ENCODE data around the gene EFNA4. TPM values are rescaled to one million over a fixed set of nuclear protein-coding genes. Genes with fewer than 3 reads are reported as not detected.

The EFNA4 gene
- total RNA-seq, 6 donors from 2014 or later = 2.8 to 8.1 (median 7.0) TPM

DNA sequence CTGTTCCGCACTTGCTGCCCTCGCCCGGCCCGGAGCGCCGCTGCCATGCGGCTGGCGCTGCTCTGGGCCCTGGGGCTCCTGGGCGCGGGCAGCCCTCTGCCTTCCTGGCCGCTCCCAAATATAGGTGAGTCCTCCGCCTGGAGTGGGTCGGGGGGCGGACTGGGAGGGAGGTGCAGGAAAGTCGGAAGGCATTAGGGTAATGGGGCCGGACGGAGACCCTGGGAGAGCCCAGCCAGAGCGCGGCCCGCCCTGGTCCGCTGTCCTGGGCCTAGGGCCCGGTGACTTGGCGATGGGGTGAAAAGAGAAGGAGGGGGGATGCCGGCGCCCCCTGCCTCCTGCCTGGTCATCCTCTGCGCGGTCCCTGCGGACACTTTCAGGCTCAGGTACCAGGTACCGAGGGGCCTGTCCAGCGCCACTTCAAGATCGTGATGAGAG is 12.2 kb upstream of the EFNA4 start:
- Histone ChIP-seq H3K27me3 (no peaks in the 10 kb centered on the region), H3K27ac (peak overlapping the region; percentile 93 to 95 (median 94)), H3K9me3 (no peaks in the 10 kb centered on the region), H3K36me3 (peaks cover 0 to 26% (median 19%) of the 10 kb centered on the region in 4 donors), H3K4me3 (peak overlapping the region; percentile 83 to 94 (median 84)), H3K4me1 (peaks cover 25 to 52% (median 35%) of the 10 kb centered on the region in 4 donors)
- TF ChIP-seq POLR2AphosphoS5 (IDR thresholded peaks at IDR 0.05) = peak; percentile 5 to 67
- peak in 2 of 4 donors; percentile 7 to 60 for TF ChIP-seq POLR2A (IDR thresholded peaks at IDR 0.05)
- TF ChIP-seq EP300 (IDR thresholded peaks at IDR 0.05) = no peak
- ATAC-seq (ENCODE audit: low FRiP score in 2 of 2) (peak; percentile 14 to 17), DNase-seq (no peak)
- 0% methylated on average over 17 to 29 of the region's 31 CpGs for WGBS, 2 donors

DNA sequence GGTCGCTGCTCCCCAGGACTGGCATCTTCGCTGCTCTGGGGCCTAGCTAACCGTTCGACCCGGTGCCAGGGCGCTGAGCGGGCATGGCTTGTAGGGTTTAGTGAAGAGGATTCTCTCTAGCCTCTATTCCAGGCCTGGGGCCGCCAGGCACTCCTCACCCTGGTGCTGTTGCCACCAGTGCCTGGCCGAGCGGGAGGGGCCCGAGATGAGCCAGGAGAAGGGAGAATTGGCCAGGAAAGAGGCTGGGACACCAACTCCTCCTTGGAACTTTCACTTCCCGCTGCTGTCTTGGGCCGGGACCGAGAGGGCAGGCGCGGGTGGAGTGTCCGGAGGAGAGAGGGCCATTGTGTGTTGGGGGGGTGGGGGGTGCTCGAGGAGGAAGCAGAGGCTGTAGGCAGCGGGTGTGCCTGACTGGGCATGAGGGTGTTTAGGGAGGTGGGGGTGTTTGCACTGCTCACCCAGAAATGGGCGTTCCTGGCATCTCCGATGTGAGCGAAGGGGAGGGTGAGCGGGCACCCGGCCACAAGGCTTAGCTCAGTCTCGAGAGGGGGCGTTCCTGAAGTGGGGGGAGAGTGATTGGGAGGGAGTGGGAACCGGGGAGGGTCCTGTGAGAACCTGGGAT is 11.7 kb upstream of the EFNA4 start:
- 1 to 2% methylated on average over 22 to 23 of the region's 27 CpGs for WGBS, 2 donors
- Histone ChIP-seq H3K27ac (peak overlapping the region; percentile 93 to 95 (median 94)), H3K36me3 (peaks cover 0 to 31% (median 24%) of the 10 kb centered on the region in 4 donors), H3K27me3 (no peaks in the 10 kb centered on the region), H3K4me3 (peak overlapping the region; percentile 83 to 94 (median 84)), H3K4me1 (peaks cover 25 to 52% (median 35%) of the 10 kb centered on the region in 4 donors), H3K9me3 (no peaks in the 10 kb centered on the region)
- no peak for TF ChIP-seq EP300 (IDR thresholded peaks at IDR 0.05)
- TF ChIP-seq, protein P1, sequence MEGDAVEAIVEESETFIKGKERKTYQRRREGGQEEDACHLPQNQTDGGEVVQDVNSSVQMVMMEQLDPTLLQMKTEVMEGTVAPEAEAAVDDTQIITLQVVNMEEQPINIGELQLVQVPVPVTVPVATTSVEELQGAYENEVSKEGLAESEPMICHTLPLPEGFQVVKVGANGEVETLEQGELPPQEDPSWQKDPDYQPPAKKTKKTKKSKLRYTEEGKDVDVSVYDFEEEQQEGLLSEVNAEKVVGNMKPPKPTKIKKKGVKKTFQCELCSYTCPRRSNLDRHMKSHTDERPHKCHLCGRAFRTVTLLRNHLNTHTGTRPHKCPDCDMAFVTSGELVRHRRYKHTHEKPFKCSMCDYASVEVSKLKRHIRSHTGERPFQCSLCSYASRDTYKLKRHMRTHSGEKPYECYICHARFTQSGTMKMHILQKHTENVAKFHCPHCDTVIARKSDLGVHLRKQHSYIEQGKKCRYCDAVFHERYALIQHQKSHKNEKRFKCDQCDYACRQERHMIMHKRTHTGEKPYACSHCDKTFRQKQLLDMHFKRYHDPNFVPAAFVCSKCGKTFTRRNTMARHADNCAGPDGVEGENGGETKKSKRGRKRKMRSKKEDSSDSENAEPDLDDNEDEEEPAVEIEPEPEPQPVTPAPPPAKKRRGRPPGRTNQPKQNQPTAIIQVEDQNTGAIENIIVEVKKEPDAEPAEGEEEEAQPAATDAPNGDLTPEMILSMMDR (IDR thresholded peaks at IDR 0.05) = no peak
- peak; percentile 10 to 77 for TF ChIP-seq POLR2AphosphoS5 (IDR thresholded peaks at IDR 0.05)
- TF ChIP-seq POLR2A (IDR thresholded peaks at IDR 0.05) = peak in 1 of 4 donors; percentile 19
- ATAC-seq (ENCODE audit: low FRiP score in 2 of 2) = peak; percentile 61
- peak; percentile 84 to 85 for DNase-seq

DNA sequence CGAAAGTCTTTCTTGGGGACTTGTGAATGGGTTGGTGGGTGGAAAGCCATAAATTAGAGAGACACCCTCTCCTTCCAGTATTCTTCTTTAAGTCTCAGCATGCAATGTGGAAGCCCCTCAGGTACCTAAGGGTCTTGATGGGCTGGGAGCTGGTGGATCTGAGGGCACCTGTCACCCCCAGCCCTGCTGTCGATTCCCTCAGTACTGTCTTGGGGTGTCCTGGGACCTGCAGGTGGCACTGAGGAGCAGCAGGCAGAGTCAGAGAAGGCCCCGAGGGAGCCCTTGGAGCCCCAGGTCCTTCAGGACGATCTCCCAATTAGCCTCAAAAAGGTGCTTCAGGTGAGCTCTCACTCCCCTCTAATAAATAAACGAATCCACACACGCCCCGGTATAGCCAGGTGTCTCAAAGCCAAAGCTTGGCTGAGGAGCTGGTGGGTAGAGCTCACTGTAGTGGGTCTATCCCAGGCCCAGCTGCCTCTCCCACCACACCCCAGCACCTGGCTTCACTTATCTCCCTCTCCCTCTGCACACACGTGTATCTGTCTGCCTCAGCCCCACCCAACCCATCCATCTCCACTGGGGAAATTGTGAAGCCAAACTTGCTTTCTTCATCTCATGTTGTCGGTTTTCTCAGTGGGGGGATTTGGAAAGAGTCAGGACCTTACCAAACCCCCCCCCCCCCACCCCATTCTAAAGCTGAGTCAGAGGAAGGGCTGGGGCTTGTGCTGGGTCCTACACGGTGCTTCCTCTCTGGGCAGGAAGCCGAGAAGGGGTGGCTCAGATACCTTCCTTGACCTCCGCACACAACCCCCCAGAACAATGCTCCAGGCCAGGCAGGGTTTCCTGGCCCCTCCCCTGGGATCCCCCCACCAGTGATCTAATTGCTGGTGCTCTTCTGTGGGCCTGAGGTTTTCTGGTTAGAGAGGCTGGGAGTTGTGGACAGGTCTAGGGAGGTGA is 10.8 kb upstream of the EFNA4 start:
- Histone ChIP-seq H3K36me3 (peaks cover 2 to 39% (median 32%) of the 10 kb centered on the region in 4 donors), H3K4me1 (peaks cover 25 to 52% (median 35%) of the 10 kb centered on the region in 4 donors), H3K27me3 (no peaks in the 10 kb centered on the region), H3K27ac (peak overlapping the region; percentile 93 to 95 (median 94)), H3K4me3 (peak overlapping the region; percentile 83 to 94 (median 84)), H3K9me3 (no peaks in the 10 kb centered on the region)
- 20 to 35% methylated on average over 9 to 12 of the region's 12 CpGs for WGBS, 2 donors
- ATAC-seq (ENCODE audit: low FRiP score in 2 of 2) (no peak), DNase-seq (peak in 1 of 2 donors; percentile 58)
- no peak for TF ChIP-seq EP300 (IDR thresholded peaks at IDR 0.05)
- peak; percentile 22 to 58 for TF ChIP-seq POLR2AphosphoS5 (IDR thresholded peaks at IDR 0.05)
- no peak for TF ChIP-seq POLR2A (IDR thresholded peaks at IDR 0.05)
- TF ChIP-seq, protein P1 (IDR thresholded peaks at IDR 0.05) = peak in 2 of 6 experiments; percentile 7 to 9

DNA sequence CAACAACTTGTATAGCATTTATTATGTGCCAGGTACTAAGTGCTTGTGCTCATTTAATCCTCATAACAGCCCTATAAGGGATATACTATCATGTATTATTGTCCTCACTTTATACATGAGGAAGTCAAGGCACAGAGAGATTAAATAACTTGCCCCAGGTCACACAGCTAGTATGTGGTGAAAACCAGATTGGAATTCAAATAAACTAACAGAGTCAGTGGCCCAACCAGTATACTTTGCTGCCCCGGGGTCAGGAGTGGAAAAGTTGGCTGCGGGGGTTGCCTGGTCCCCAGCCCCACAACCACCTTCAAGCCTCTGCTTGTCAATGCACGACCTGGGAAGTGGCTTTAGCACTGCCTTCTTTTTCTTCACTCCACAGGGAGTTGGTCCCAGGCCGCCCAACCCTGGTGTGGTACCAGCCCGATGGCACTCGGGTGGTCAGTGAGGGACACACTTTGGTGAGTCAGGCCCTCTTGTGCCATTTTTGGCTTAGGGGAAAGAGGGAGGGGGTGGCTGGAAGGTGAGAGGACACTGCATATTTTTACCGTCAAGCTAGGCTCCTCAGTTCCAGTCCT is 9.9 kb upstream of the EFNA4 start:
- Histone ChIP-seq H3K27me3 (no peaks in the 10 kb centered on the region), H3K4me1 (peaks cover 25 to 52% (median 35%) of the 10 kb centered on the region in 4 donors), H3K9me3 (no peaks in the 10 kb centered on the region), H3K36me3 (peaks cover 9 to 48% (median 41%) of the 10 kb centered on the region in 4 donors), H3K4me3 (peak overlapping the region in 1 of 4 donors; percentile 94), H3K27ac (peak overlapping the region; percentile 43 to 95 (median 72))
- ATAC-seq (ENCODE audit: low FRiP score in 2 of 2) (no peak), DNase-seq (no peak)
- TF ChIP-seq POLR2AphosphoS5 (IDR thresholded peaks at IDR 0.05) (no peak), POLR2A (IDR thresholded peaks at IDR 0.05) (no peak), EP300 (IDR thresholded peaks at IDR 0.05) (no peak)
- TF ChIP-seq, protein P1 (IDR thresholded peaks at IDR 0.05) = no peak
- WGBS, 2 donors = 77 to 88% methylated on average over 3 to 7 of the region's 7 CpGs
